ENCODE data around the gene KCTD7. TPM values are rescaled to one million over a fixed set of nuclear protein-coding genes. Genes with fewer than 3 reads are reported as not detected.

KCTD7 gene
- total and polyA plus RNA-seq, 2 of the 13 experiments (the other 11 are each of a cell fraction or from before 2014, with no cell fraction given): 7.3 to 13.5 TPM

DNA sequence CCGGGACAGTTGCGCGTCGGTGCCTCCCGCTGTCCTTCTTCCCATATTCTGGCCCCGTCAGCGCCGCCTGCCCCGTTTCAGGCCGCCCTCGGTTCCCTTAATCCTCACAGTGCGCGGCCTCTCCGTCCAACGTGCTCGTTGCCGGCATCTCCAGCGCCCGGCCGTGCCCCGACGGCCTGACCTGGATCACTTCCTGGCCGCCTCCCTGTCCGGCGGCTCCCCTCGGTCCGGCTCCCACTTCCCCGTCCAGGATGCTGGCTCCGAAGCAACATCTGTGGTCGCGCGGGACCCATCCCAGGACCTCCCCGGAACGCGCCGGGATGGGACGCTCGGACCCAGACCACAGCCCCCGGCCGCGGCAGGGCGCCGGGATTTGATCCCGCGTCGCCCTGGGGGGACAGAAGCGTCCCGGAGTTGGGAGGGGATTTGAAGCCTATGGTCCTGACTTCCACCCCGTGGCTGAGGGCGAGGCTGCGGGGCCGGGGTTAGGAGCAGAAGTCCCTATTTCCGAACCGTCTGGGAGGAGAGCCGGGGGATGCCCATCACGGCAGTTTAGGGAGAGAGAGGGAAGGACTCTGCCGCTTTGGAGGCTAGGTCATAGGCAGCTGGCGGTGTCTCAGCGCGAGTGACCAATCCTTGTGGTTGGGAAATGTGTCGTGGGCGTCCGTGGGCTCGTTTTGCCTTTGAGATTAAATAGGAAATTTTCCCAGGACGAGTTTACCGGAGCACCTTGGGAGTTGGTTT lies 53.8 kb downstream of the KCTD7 start (continued):
- TF ChIP-seq, protein P1, sequence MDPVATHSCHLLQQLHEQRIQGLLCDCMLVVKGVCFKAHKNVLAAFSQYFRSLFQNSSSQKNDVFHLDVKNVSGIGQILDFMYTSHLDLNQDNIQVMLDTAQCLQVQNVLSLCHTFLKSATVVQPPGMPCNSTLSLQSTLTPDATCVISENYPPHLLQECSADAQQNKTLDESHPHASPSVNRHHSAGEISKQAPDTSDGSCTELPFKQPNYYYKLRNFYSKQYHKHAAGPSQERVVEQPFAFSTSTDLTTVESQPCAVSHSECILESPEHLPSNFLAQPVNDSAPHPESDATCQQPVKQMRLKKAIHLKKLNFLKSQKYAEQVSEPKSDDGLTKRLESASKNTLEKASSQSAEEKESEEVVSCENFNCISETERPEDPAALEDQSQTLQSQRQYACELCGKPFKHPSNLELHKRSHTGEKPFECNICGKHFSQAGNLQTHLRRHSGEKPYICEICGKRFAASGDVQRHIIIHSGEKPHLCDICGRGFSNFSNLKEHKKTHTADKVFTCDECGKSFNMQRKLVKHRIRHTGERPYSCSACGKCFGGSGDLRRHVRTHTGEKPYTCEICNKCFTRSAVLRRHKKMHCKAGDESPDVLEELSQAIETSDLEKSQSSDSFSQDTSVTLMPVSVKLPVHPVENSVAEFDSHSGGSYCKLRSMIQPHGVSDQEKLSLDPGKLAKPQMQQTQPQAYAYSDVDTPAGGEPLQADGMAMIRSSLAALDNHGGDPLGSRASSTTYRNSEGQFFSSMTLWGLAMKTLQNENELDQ (CRISPR knock-in tag; IDR thresholded peaks at IDR 0.05; ENCODE audit: borderline replicate concordance): no peak
- TF ChIP-seq MEF2D (CRISPR knock-in tag; IDR thresholded peaks at IDR 0.05) (no peak), TBX3 (IDR thresholded peaks at IDR 0.05; ENCODE audit: borderline replicate concordance) (no peak), ZNF558 (CRISPR knock-in tag; IDR thresholded peaks at IDR 0.05; ENCODE audit: borderline replicate concordance) (no peak), ZNF678 (CRISPR knock-in tag; IDR thresholded peaks at IDR 0.05) (no peak), ZNF777 (CRISPR knock-in tag; IDR thresholded peaks at IDR 0.05) (peak; percentile 99), ZZZ3 (CRISPR knock-in tag; IDR thresholded peaks at IDR 0.05; ENCODE audit: borderline replicate concordance) (no peak), ZNF234 (CRISPR knock-in tag; conservative IDR thresholded peaks at IDR 0.05) (no peak), RAD21 (CRISPR knock-in tag; IDR thresholded peaks at IDR 0.05) (0 out of 2 replicates have a peak, but pooled peaks have one; percentile 14)
- TF ChIP-seq, protein P2, sequence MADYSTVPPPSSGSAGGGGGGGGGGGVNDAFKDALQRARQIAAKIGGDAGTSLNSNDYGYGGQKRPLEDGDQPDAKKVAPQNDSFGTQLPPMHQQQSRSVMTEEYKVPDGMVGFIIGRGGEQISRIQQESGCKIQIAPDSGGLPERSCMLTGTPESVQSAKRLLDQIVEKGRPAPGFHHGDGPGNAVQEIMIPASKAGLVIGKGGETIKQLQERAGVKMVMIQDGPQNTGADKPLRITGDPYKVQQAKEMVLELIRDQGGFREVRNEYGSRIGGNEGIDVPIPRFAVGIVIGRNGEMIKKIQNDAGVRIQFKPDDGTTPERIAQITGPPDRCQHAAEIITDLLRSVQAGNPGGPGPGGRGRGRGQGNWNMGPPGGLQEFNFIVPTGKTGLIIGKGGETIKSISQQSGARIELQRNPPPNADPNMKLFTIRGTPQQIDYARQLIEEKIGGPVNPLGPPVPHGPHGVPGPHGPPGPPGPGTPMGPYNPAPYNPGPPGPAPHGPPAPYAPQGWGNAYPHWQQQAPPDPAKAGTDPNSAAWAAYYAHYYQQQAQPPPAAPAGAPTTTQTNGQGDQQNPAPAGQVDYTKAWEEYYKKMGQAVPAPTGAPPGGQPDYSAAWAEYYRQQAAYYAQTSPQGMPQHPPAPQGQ (CRISPR knock-in tag; IDR thresholded peaks at IDR 0.05; ENCODE audit: borderline replicate concordance): no peak
- TF ChIP-seq, protein P3, sequence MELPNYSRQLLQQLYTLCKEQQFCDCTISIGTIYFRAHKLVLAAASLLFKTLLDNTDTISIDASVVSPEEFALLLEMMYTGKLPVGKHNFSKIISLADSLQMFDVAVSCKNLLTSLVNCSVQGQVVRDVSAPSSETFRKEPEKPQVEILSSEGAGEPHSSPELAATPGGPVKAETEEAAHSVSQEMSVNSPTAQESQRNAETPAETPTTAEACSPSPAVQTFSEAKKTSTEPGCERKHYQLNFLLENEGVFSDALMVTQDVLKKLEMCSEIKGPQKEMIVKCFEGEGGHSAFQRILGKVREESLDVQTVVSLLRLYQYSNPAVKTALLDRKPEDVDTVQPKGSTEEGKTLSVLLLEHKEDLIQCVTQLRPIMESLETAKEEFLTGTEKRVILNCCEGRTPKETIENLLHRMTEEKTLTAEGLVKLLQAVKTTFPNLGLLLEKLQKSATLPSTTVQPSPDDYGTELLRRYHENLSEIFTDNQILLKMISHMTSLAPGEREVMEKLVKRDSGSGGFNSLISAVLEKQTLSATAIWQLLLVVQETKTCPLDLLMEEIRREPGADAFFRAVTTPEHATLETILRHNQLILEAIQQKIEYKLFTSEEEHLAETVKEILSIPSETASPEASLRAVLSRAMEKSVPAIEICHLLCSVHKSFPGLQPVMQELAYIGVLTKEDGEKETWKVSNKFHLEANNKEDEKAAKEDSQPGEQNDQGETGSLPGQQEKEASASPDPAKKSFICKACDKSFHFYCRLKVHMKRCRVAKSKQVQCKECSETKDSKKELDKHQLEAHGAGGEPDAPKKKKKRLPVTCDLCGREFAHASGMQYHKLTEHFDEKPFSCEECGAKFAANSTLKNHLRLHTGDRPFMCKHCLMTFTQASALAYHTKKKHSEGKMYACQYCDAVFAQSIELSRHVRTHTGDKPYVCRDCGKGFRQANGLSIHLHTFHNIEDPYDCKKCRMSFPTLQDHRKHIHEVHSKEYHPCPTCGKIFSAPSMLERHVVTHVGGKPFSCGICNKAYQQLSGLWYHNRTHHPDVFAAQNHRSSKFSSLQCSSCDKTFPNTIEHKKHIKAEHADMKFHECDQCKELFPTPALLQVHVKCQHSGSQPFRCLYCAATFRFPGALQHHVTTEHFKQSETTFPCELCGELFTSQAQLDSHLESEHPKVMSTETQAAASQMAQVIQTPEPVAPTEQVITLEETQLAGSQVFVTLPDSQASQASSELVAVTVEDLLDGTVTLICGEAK (IDR thresholded peaks at IDR 0.05): no peak
- TF ChIP-seq, protein P3 (CRISPR knock-in tag; IDR thresholded peaks at IDR 0.05): 0 out of 2 replicates have a peak, but pooled peaks have one; percentile 5
- TF ChIP-seq, protein P4, sequence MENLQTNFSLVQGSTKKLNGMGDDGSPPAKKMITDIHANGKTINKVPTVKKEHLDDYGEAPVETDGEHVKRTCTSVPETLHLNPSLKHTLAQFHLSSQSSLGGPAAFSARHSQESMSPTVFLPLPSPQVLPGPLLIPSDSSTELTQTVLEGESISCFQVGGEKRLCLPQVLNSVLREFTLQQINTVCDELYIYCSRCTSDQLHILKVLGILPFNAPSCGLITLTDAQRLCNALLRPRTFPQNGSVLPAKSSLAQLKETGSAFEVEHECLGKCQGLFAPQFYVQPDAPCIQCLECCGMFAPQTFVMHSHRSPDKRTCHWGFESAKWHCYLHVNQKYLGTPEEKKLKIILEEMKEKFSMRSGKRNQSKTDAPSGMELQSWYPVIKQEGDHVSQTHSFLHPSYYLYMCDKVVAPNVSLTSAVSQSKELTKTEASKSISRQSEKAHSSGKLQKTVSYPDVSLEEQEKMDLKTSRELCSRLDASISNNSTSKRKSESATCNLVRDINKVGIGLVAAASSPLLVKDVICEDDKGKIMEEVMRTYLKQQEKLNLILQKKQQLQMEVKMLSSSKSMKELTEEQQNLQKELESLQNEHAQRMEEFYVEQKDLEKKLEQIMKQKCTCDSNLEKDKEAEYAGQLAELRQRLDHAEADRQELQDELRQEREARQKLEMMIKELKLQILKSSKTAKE (CRISPR knock-in tag; IDR thresholded peaks at IDR 0.05; ENCODE audit: borderline replicate concordance): no peak

Data from HepG2 (cell line).